HL-60 (cell line): Measurements from ENCODE around the gene KCNQ1.

Experiments used
- DNase-seq, 2 experiments: peaks; one replicate each; pipeline ENCODE4 v3.0.0-alpha.2; 2010 to 2020; ENCODE audit warnings: low read depth in 1 of 2, low spot score in 1 of 2
- H3K27ac ChIP-seq: fragments of 250-450 bp; sonication (Bioruptor Pico); replicated peaks from 2 replicates; pipeline ENCODE4 v1.5.1; 2020; ENCODE audit warnings: mild to moderate bottlenecking, moderate library complexity
- H3K27me3 ChIP-seq: fragments of 250-450 bp; sonication (Bioruptor Pico); 2 replicates; pipeline ENCODE4 v1.5.1; 2021; ENCODE audit warnings: mild to moderate bottlenecking, moderate library complexity; ENCODE audit not compliant: insufficient read depth, poor library complexity, severe bottlenecking
- H3K4me3 ChIP-seq: replicated peaks from 2 replicates; pipeline ENCODE4 v1.5.1; 2011; ENCODE audit warnings: mild to moderate bottlenecking, control low read depth, low read length; ENCODE audit not compliant: insufficient read depth
- GABPA ChIP-seq: IDR thresholded peaks from 2 replicates; pipeline ENCODE4 v1.6.1; 2012; ENCODE audit warnings: low read depth
- POLR2AphosphoS5 ChIP-seq: IDR thresholded peaks from 2 replicates; pipeline ENCODE4 v1.6.1; 2012; ENCODE audit warnings: low read depth
- SPI1 ChIP-seq: IDR thresholded peaks from 2 replicates; pipeline ENCODE4 v1.6.1; 2012; ENCODE audit warnings: low read depth, mild to moderate bottlenecking, borderline replicate concordance
- TF ChIP-seq, protein P1 (sequence below): IDR thresholded peaks from one replicate; pipeline ENCODE4 v1.5.1; 2011; ENCODE audit warnings: low read length, control low read depth, inconsistent platforms; ENCODE audit not compliant: insufficient read depth
- TF ChIP-seq, protein P2 (sequence below): IDR thresholded peaks from 2 replicates; pipeline ENCODE4 v1.6.1; 2012; ENCODE audit warnings: low read depth; ENCODE audit not compliant: insufficient replicate concordance

The KCNQ1 gene

DNA sequence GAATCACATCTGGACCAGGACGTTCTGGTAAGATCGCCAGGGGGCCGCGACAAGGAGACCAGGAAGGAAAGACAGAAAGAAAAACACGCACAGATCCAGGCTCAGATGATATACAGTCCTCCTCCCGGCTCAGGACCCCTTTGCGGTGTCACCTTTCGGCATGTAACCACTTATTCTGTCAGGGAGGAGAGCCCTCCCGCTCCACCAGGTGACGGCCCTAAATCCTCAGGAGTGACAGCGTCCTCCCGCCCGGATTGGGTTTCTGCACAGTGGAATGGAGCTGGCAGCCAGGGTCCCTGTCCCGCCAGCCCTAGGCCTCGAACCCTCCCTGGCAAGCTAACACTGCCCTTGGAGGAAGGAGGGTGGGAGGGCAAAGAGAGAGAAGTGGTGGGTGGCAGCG, 279.3 kb downstream of the KCNQ1 start:
- H3K27ac ChIP-seq = no peak overlapping the region
- H3K27me3 ChIP-seq = no peaks in the 10 kb centered on the region

DNA sequence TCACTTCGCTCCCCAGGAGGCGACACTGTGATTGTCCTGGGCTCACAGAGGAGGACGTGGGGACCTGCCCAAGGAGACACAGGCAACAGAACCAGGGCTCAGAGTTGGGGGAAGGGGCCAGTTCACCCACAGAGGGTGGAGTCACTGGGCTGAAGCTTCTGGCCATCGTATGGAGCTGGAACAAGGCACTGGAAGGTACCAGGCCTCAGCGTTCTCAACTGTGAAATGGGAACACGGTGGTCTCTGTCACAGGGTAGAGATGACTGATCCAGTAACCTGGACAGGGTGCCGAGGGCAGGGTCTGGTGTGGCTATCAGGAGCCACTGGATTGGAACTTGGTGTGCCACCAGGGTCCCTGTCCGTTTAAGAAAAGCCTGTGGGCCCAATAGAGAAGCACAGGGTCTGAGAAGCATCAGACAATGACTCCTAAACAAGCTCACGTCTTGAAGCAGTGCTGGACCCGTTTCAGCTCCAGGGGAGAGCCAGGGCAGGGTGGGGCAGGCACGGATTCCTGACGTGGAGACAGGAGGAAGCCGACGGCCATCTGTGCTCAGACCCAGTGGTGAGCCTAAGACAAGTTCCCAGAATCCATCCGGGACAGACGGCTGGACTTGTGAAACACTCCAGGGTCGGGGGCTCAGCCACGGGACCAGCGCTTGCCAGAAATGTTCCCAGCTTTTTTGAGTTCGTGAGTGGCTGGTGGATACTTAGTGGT, 280.0 kb downstream of the KCNQ1 start:
- H3K27ac ChIP-seq = no peak overlapping the region
- H3K27me3 ChIP-seq = no peaks in the 10 kb centered on the region
- no peak overlapping the region for H3K4me3 ChIP-seq
- DNase-seq = no peak
- TF ChIP-seq GABPA = no peak
- TF ChIP-seq POLR2AphosphoS5 = no peak
- TF ChIP-seq, protein P1, sequence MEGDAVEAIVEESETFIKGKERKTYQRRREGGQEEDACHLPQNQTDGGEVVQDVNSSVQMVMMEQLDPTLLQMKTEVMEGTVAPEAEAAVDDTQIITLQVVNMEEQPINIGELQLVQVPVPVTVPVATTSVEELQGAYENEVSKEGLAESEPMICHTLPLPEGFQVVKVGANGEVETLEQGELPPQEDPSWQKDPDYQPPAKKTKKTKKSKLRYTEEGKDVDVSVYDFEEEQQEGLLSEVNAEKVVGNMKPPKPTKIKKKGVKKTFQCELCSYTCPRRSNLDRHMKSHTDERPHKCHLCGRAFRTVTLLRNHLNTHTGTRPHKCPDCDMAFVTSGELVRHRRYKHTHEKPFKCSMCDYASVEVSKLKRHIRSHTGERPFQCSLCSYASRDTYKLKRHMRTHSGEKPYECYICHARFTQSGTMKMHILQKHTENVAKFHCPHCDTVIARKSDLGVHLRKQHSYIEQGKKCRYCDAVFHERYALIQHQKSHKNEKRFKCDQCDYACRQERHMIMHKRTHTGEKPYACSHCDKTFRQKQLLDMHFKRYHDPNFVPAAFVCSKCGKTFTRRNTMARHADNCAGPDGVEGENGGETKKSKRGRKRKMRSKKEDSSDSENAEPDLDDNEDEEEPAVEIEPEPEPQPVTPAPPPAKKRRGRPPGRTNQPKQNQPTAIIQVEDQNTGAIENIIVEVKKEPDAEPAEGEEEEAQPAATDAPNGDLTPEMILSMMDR = no peak

More for the DNA sequence above, 279.3 kb downstream of the KCNQ1 start:
- TF ChIP-seq, protein P2, sequence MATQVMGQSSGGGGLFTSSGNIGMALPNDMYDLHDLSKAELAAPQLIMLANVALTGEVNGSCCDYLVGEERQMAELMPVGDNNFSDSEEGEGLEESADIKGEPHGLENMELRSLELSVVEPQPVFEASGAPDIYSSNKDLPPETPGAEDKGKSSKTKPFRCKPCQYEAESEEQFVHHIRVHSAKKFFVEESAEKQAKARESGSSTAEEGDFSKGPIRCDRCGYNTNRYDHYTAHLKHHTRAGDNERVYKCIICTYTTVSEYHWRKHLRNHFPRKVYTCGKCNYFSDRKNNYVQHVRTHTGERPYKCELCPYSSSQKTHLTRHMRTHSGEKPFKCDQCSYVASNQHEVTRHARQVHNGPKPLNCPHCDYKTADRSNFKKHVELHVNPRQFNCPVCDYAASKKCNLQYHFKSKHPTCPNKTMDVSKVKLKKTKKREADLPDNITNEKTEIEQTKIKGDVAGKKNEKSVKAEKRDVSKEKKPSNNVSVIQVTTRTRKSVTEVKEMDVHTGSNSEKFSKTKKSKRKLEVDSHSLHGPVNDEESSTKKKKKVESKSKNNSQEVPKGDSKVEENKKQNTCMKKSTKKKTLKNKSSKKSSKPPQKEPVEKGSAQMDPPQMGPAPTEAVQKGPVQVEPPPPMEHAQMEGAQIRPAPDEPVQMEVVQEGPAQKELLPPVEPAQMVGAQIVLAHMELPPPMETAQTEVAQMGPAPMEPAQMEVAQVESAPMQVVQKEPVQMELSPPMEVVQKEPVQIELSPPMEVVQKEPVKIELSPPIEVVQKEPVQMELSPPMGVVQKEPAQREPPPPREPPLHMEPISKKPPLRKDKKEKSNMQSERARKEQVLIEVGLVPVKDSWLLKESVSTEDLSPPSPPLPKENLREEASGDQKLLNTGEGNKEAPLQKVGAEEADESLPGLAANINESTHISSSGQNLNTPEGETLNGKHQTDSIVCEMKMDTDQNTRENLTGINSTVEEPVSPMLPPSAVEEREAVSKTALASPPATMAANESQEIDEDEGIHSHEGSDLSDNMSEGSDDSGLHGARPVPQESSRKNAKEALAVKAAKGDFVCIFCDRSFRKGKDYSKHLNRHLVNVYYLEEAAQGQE = no peak
- no peak for TF ChIP-seq POLR2AphosphoS5
- no peak for TF ChIP-seq SPI1
- TF ChIP-seq, protein P1 = no peak
- TF ChIP-seq GABPA = no peak
- no peak overlapping the region for H3K4me3 ChIP-seq
- no peak for DNase-seq

DNA sequence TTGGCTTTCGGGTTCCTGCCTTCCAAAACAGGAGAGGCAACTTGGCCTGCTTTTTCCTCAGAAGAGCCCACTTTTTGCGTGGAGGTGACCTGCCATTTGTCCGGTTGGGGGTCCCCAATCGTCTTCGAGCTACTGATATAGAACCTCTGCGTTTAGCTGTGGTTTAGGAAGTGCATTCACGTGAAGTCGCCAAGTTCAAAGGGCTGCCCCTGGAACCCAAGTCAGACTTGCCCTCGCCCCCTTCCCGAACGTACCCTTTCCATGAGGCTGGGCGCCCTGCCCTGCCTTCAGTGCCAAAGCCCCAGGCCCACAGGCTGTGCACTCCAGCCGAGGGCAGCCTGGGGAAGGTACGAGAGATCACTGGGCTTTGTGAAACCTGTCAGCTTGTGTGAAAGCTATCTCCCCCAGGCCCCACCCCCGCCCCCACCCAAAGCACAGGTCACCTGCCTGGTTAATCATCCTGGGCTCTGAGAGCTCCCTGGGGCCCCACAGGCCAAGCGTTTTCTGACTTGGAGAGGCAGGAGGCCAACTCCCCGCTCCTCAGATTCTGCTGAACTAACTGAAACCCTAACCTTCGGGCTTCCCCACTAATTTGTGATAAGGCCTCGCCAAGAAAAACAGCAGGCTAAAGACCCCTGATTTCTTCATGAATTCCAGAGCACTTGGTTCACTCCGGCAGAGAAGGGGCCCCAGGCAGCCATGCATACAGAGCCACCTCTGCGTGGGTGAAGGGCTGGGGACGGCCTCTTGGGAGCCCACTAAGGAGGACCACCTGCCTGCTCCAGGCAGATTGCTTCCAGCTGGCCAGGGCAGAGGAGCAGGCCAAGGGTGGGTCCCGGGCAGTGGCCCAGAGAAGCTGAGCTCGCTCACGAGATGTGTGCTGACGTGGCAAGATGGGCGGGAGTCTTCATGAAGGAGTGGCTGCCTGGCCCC, 280.8 kb downstream of the KCNQ1 start:
- H3K4me3 ChIP-seq = no peak overlapping the region
- TF ChIP-seq, protein P1 = no peak
- TF ChIP-seq POLR2AphosphoS5 (no peak), GABPA (no peak), SPI1 (no peak)
- TF ChIP-seq, protein P2 = no peak
- no peaks in the 10 kb centered on the region for H3K27me3 ChIP-seq
- H3K27ac ChIP-seq = no peak overlapping the region
- DNase-seq = no peak
